ENCODE measurements around the gene CHRNA1.

GRCh38 chr2:174764280-174765255 is at the start of gene CHRNA1:
- TF ChIP-seq, protein P1, sequence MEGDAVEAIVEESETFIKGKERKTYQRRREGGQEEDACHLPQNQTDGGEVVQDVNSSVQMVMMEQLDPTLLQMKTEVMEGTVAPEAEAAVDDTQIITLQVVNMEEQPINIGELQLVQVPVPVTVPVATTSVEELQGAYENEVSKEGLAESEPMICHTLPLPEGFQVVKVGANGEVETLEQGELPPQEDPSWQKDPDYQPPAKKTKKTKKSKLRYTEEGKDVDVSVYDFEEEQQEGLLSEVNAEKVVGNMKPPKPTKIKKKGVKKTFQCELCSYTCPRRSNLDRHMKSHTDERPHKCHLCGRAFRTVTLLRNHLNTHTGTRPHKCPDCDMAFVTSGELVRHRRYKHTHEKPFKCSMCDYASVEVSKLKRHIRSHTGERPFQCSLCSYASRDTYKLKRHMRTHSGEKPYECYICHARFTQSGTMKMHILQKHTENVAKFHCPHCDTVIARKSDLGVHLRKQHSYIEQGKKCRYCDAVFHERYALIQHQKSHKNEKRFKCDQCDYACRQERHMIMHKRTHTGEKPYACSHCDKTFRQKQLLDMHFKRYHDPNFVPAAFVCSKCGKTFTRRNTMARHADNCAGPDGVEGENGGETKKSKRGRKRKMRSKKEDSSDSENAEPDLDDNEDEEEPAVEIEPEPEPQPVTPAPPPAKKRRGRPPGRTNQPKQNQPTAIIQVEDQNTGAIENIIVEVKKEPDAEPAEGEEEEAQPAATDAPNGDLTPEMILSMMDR (IDR thresholded peaks at IDR 0.05 in 2 of 3, conservative IDR thresholded peaks at IDR 0.05 in 1 of 3; ENCODE audit: control insufficient read depth in 2 of 3, extremely low read depth in 1 of 3, insufficient read depth in 1 of 3, low read depth in 3 of 3, low read length in 3 of 3): no peak
- TF ChIP-seq, protein P2, sequence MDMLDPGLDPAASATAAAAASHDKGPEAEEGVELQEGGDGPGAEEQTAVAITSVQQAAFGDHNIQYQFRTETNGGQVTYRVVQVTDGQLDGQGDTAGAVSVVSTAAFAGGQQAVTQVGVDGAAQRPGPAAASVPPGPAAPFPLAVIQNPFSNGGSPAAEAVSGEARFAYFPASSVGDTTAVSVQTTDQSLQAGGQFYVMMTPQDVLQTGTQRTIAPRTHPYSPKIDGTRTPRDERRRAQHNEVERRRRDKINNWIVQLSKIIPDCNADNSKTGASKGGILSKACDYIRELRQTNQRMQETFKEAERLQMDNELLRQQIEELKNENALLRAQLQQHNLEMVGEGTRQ (IDR thresholded peaks at IDR 0.05; ENCODE audit: borderline replicate concordance, low read depth, low read length): no peak
- no peak for TF ChIP-seq EZH2 (IDR thresholded peaks at IDR 0.05; ENCODE audit: borderline replicate concordance, control insufficient read depth, low read depth, low read length)
- TF ChIP-seq KDM1A (IDR thresholded peaks at IDR 0.05; ENCODE audit: borderline replicate concordance): no peak
